Prostate gland (tissue), 2 donors: Measurements from ENCODE around the gene XPR1. TPM values are rescaled to one million over a fixed set of nuclear protein-coding genes. Genes with fewer than 3 reads are reported as not detected.

ENCODE experiments used
- DNase-seq: peaks from one replicate; pipeline ENCODE4 v3.0.0-alpha.2; 2019; ENCODE audit warnings: low spot score
- H3K27ac ChIP-seq, 2 donors: fragments of 200-600 bp; sonication (generic); 2 replicates each; pipeline ENCODE4 v1.5.1; 2017 to 2019
- H3K27me3 ChIP-seq: fragments of 200-600 bp; sonication (generic); replicated peaks from 2 replicates; pipeline ENCODE4 v1.5.1; 2019; ENCODE audit not compliant: insufficient read depth
- H3K36me3 ChIP-seq, 2 donors: fragments of 200-600 bp; sonication (generic); 1 replicate in 1 of 2; 2 replicates in 1 of 2; pipeline versions ENCODE4 v1.5.1 to v1.8.1; 2017 to 2019
- H3K4me1 ChIP-seq: fragments of 200-600 bp; sonication (generic); replicated peaks from 2 replicates; pipeline ENCODE4 v1.5.1; 2019
- H3K4me3 ChIP-seq, 2 donors: fragments of 200-600 bp; sonication (generic); 2 replicates each; pipeline ENCODE4 v1.5.1; 2017 to 2019
- H3K9me3 ChIP-seq: fragments of 200-600 bp; sonication (generic); 2 replicates; pipeline ENCODE4 v1.5.1; 2017
- CTCF ChIP-seq, 4 experiments: fragments of 200-600 bp in 2 of 4; fragments of 450-650 bp in 2 of 4; sonication (generic) in 2 of 4; IDR thresholded peaks; 1 replicate in 3 of 4; 2 replicates in 1 of 4; pipeline ENCODE4 v1.5.1; 2016 to 2019; ENCODE audit warnings: antibody characterized with exemption in 4 of 4, mild to moderate bottlenecking in 2 of 4, moderate library complexity in 2 of 4
- POLR2A ChIP-seq: fragments of 450-650 bp; IDR thresholded peaks from one replicate; pipeline ENCODE4 v1.6.1; 2016; ENCODE audit warnings: antibody characterized with exemption, mild to moderate bottlenecking
- POLR2AphosphoS5 ChIP-seq: sonication (generic); formaldehyde crosslinking; IDR thresholded peaks from one replicate; pipeline ENCODE4 v1.6.1; 2017; ENCODE audit warnings: antibody characterized with exemption
- WGBS: methylation state at CpG from one replicate; pipeline ENCODE4 v1.1.5; 2018; 5-methylcytosine and 5-hydroxymethylcytosine counted together
- intact Hi-C: fragments of 100-400 bp; cut with DNase I; formaldehyde crosslinking; loops from one replicate; pipeline ENCODE4 v1.14.2; 2022
- total RNA-seq, 2 donors: library from RNA; depleted of rRNA; stranded (reverse); fragments of >200 nt; gene quantifications; one replicate each; pipeline ENCODE4 v1.1.0, GENCODE V29; 2016

XPR1 gene
- total RNA-seq, 2 donors from 2014 or later: 17.5 to 70.3 TPM

GRCh38 chr1:180899262-180899661 is 267.4 kb downstream of the XPR1 start:
- TF ChIP-seq CTCF (IDR thresholded peaks at IDR 0.05) (no peak), POLR2A (no peak), POLR2AphosphoS5 (no peak)
- no peaks in the 10 kb centered on the region for H3K27me3 ChIP-seq
- WGBS: 81% methylated on average over 6 of the region's 7 CpGs
- no peaks in the 10 kb centered on the region for H3K4me1 ChIP-seq
- no peak overlapping the region for H3K4me3 ChIP-seq
- no peaks in the 10 kb centered on the region for H3K36me3 ChIP-seq
- DNase-seq: no peak
- no peak overlapping the region for H3K27ac ChIP-seq
- no peaks in the 10 kb centered on the region for H3K9me3 ChIP-seq
- intact Hi-C loops: no loop called here

GRCh38 chr1:180901076-180901990 is 269.5 kb downstream of the XPR1 start:
- intact Hi-C loops: no loop called here
- TF ChIP-seq POLR2AphosphoS5 (no peak), CTCF (IDR thresholded peaks at IDR 0.05) (no peak), POLR2A (no peak)
- H3K4me3 ChIP-seq: no peak overlapping the region
- no peak overlapping the region for H3K27ac ChIP-seq
- DNase-seq: no peak
- 76% methylated on average over 13 of the region's 13 CpGs for WGBS
- no peaks in the 10 kb centered on the region for H3K9me3 ChIP-seq
- no peaks in the 10 kb centered on the region for H3K36me3 ChIP-seq
- no peaks in the 10 kb centered on the region for H3K27me3 ChIP-seq
- H3K4me1 ChIP-seq: no peaks in the 10 kb centered on the region

GRCh38 chr1:180902541-180902940 is 270.7 kb downstream of the XPR1 start:
- 68% methylated on average over 3 of the region's 3 CpGs for WGBS
- Histone ChIP-seq H3K4me1 (no peaks in the 10 kb centered on the region), H3K27ac (no peak overlapping the region), H3K36me3 (no peaks in the 10 kb centered on the region), H3K4me3 (no peak overlapping the region), H3K27me3 (no peaks in the 10 kb centered on the region), H3K9me3 (no peaks in the 10 kb centered on the region)
- DNase-seq: no peak
- no peak for TF ChIP-seq POLR2AphosphoS5
- no peak for TF ChIP-seq POLR2A
- no peak for TF ChIP-seq CTCF (IDR thresholded peaks at IDR 0.05)
- intact Hi-C loops: no loop called here

GRCh38 chr1:180905927-180906326 is 274.1 kb downstream of the XPR1 start:
- 91% methylated on average over 8 of the region's 8 CpGs for WGBS
- no peaks in the 10 kb centered on the region for H3K9me3 ChIP-seq
- H3K4me3 ChIP-seq: no peak overlapping the region
- intact Hi-C loops: no loop called here
- no peak overlapping the region for H3K27ac ChIP-seq
- H3K27me3 ChIP-seq: no peaks in the 10 kb centered on the region
- TF ChIP-seq POLR2A (no peak), POLR2AphosphoS5 (no peak), CTCF (IDR thresholded peaks at IDR 0.05) (no peak)
- H3K36me3 ChIP-seq: no peaks in the 10 kb centered on the region
- no peaks in the 10 kb centered on the region for H3K4me1 ChIP-seq
- DNase-seq: no peak

- H3K9me3 ChIP-seq: no peaks in the 10 kb centered on the region
- intact Hi-C loops: no loop called here
- no peak overlapping the region for H3K27ac ChIP-seq
- TF ChIP-seq CTCF (IDR thresholded peaks at IDR 0.05): no peak
- TF ChIP-seq POLR2A: no peak
- TF ChIP-seq POLR2AphosphoS5: no peak
- no peaks in the 10 kb centered on the region for H3K27me3 ChIP-seq
- no peaks in the 10 kb centered on the region for H3K4me1 ChIP-seq
- DNase-seq: no peak
- no peak overlapping the region for H3K4me3 ChIP-seq
- no peaks in the 10 kb centered on the region for H3K36me3 ChIP-seq
- 89% methylated on average over 9 of the region's 9 CpGs for WGBS
Observed at GRCh38 chr1:180906511-180906910, 274.7 kb downstream of the XPR1 start.
